ENCODE results near the gene LILRA6. TPM values are rescaled to one million over a fixed set of nuclear protein-coding genes. Genes with fewer than 3 reads are reported as not detected.
"Not testable (repeated sequence)": the region's sequence is repeated elsewhere in the genome, so short reads cannot be mapped to it uniquely, and the experiment has no call there.

LILRA6 gene
- total RNA-seq, 1 experiment from 2014 or later = 0.08 TPM

GRCh38 chr19:54194463-54194862, 48.1 kb downstream of the LILRA6 start:
- intact Hi-C loops (cut with micrococcal nuclease; ENCODE audit: unreplicated experiment); ATAC-seq; in situ Hi-C loops (cut with HindIII; ENCODE audit: low pct_unique_long_range_greater_than_20kb, low sequenced_read_pairs); DNase-seq (ENCODE audit: low read depth, low spot score); POLR2A ChIA-PET; BruUV-seq (replicated peaks); H3K9me3 ChIP-seq (ENCODE audit: control insufficient read depth, insufficient read depth, low read depth, low read length); H3K4me3 ChIP-seq (ENCODE audit: low read depth in 2 of 2, low read length in 2 of 2); H3K27ac ChIP-seq (ENCODE audit: low read length); H3K27me3 ChIP-seq (ENCODE audit: control insufficient read depth, insufficient read depth, low read length); H3K4me1 ChIP-seq (ENCODE audit: control insufficient read depth, insufficient read depth, low read length): not testable (repeated sequence)
- H3K36me3 ChIP-seq (ENCODE audit: control insufficient read depth, insufficient read depth, low read length) = peaks cover 13% of the 10 kb centered on the region
- CTCF ChIA-PET = interaction anchor here (0.7 kb wide), 1 partner anchor 1219 kb away, joined by 4 read pairs; no protein-coding TSS in a partner anchor

DNA sequence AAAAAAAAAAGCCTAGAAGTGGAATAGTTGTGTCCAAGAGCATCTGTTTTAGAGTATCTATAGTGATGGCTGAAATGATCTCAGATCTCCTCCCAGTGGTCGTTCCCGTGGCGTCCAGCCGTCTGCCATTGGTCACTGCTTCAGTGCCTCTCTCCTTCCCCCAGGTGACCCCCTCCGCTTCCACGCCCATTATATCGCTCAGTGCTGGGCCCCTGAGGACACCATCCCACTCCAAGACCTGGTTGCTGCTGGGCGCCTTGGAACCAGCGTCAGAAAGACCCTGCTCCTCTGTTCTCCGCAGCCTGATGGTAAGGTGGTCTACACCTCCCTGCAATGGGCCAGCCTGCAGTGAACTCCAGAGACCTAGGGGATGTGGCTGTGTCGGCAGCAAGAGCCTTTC, 49.6 kb downstream of the LILRA6 start:
- peaks cover 13% of the 10 kb centered on the region for H3K36me3 ChIP-seq (ENCODE audit: control insufficient read depth, insufficient read depth, low read length)
- POLR2A ChIA-PET = no interaction called here

GRCh38 chr19:54191811-54192453, 50.7 kb downstream of the LILRA6 start:
- POLR2A ChIA-PET = interaction anchor here (0.6 to 4.1 kb wide), 5 partner anchors 8 to 395 kb away, joined by 3 to 18 read pairs (median 4); partner anchors contain the start of gene RPS9
- TF ChIP-seq TCF7L2 (IDR thresholded peaks at IDR 0.05; ENCODE audit: low read depth, low read length) (no peak), POLR2AphosphoS5 (IDR thresholded peaks at IDR 0.05; ENCODE audit: low read depth, low read length) (no peak), SIN3A (IDR thresholded peaks at IDR 0.05; ENCODE audit: borderline replicate concordance, insufficient read depth, low read depth, low read length) (no peak), REST (IDR thresholded peaks at IDR 0.05; ENCODE audit: insufficient read depth in 1 of 2, low read depth in 2 of 2, low read length in 1 of 2) (no peak), CTCF (IDR thresholded peaks at IDR 0.05) (no peak)
- DNase-seq (ENCODE audit: low read depth, low spot score) = no peak
- ATAC-seq = no peak
- Histone ChIP-seq H3K9me3 (ENCODE audit: control insufficient read depth, insufficient read depth, low read depth, low read length) (no peaks in the 10 kb centered on the region), H3K27ac (ENCODE audit: low read length) (peak overlapping the region; percentile 96), H3K4me3 (ENCODE audit: low read depth in 2 of 2, low read length in 2 of 2) (peak overlapping the region; percentile 85 to 87), H3K36me3 (ENCODE audit: control insufficient read depth, insufficient read depth, low read length) (peaks cover 13% of the 10 kb centered on the region), H3K27me3 (ENCODE audit: control insufficient read depth, insufficient read depth, low read length) (no peaks in the 10 kb centered on the region), H3K4me1 (ENCODE audit: control insufficient read depth, insufficient read depth, low read length) (peaks cover 13% of the 10 kb centered on the region; the same call in 1 of the 2 replicates)
- BruUV-seq (replicated peaks) = no TSS peak
- in situ Hi-C loops (cut with HindIII; ENCODE audit: low pct_unique_long_range_greater_than_20kb, low sequenced_read_pairs) (no loop called here), intact Hi-C loops (cut with micrococcal nuclease; ENCODE audit: unreplicated experiment) (no loop called here)
- CTCF ChIA-PET = interaction anchor here (0.6 to 1.5 kb wide), 3 partner anchors 39 to 362 kb away, joined by 3 read pairs; no protein-coding TSS in a partner anchor

More for the DNA sequence above, 49.6 kb downstream of the LILRA6 start:
- no TSS peak for BruUV-seq (replicated peaks)
- DNase-seq (ENCODE audit: low read depth, low spot score) (no peak), ATAC-seq (no peak)
- no peaks in the 10 kb centered on the region for H3K27me3 ChIP-seq (ENCODE audit: control insufficient read depth, insufficient read depth, low read length)
- no peak overlapping the region for H3K27ac ChIP-seq (ENCODE audit: low read length)
- no peaks in the 10 kb centered on the region for H3K9me3 ChIP-seq (ENCODE audit: control insufficient read depth, insufficient read depth, low read depth, low read length)
- intact Hi-C loops (cut with micrococcal nuclease; ENCODE audit: unreplicated experiment) (no loop called here), in situ Hi-C loops (cut with HindIII; ENCODE audit: low pct_unique_long_range_greater_than_20kb, low sequenced_read_pairs) (no loop called here)
- no peak overlapping the region for H3K4me3 ChIP-seq (ENCODE audit: low read depth in 2 of 2, low read length in 2 of 2)
- CTCF ChIA-PET = no interaction called here
- no peak for TF ChIP-seq POLR2AphosphoS5 (IDR thresholded peaks at IDR 0.05; ENCODE audit: low read depth, low read length)
- H3K4me1 ChIP-seq (ENCODE audit: control insufficient read depth, insufficient read depth, low read length) = peaks cover 11% of the 10 kb centered on the region; the same call in 1 of the 2 replicates
